H1 (cell line): ENCODE data around the gene ABHD1. TPM values are rescaled to one million over a fixed set of nuclear protein-coding genes. Genes with fewer than 3 reads are reported as not detected.
A peak's percentile ranks its signal among the peaks of the same experiment; 100 is the strongest.

Experiments used
- CTCF ChIA-PET: fragments of 300-600 bp; sonication (Branson Sonifier 250); formaldehyde crosslinking; loops from one replicate; lab custom pipeline; 2021; ENCODE audit not compliant: partially characterized antibody; lab: Charles Lee
- POLR2A ChIA-PET: fragments of 300-600 bp; sonication (Branson Sonifier 250); formaldehyde crosslinking; loops from one replicate; lab custom pipeline; 2021; ENCODE audit warnings: inconsistent platforms; ENCODE audit not compliant: partially characterized antibody; lab: Charles Lee
- DNase-seq, 2 experiments: peaks; one replicate each; pipeline versions ENCODE4 v3.0.0 to v3.0.0-alpha.2; 2010 to 2022; ENCODE audit warnings: low spot score in 2 of 2, low read depth in 1 of 2, mixed read lengths in 1 of 2
- FAIRE-seq: peaks from 2 replicates; lab custom pipeline; 2011; peaks lifted over from hg19 to GRCh38; lab: Jason Lieb, UNC
- H2AFZ ChIP-seq: 2 replicates; pipeline ENCODE4 v1.8.1; 2012; ENCODE audit warnings: low read length, inconsistent platforms
- H2AK5ac ChIP-seq: 2 replicates; pipeline ENCODE4 v1.6.1; 2013; ENCODE audit warnings: low read depth, low read length
- H2BK120ac ChIP-seq: replicated peaks from 2 replicates; pipeline ENCODE3; 2013; ENCODE audit warnings: low read depth, low read length, inconsistent platforms
- H2BK12ac ChIP-seq: 2 replicates; pipeline ENCODE4 v1.6.1; 2013; ENCODE audit warnings: low read depth, low read length
- H2BK15ac ChIP-seq: 2 replicates; pipeline ENCODE4 v1.6.1; 2013; ENCODE audit warnings: low read length
- H2BK20ac ChIP-seq: 2 replicates; pipeline ENCODE4 v1.6.1; 2013; ENCODE audit warnings: low read length
- H2BK5ac ChIP-seq: 2 replicates; pipeline ENCODE4 v1.6.1; 2013; ENCODE audit warnings: low read depth, low read length
- H3K14ac ChIP-seq: 2 replicates; pipeline ENCODE4 v1.6.1; 2013; ENCODE audit warnings: inconsistent platforms; ENCODE audit not compliant: insufficient read length
- H3K18ac ChIP-seq: 2 replicates; pipeline ENCODE4 v1.6.1; 2013; ENCODE audit warnings: low read length; ENCODE audit errors: extremely low read depth
- H3K23ac ChIP-seq: 2 replicates; pipeline ENCODE4 v1.6.1; 2013; ENCODE audit warnings: inconsistent platforms; ENCODE audit not compliant: insufficient read length
- H3K23me2 ChIP-seq: 2 replicates; pipeline ENCODE4 v1.6.1; 2013; ENCODE audit warnings: low read depth, low read length
- H3K27ac ChIP-seq: 2 replicates; pipeline ENCODE4 v1.6.1; 2011; ENCODE audit warnings: low read depth, low read length, inconsistent platforms
- H3K27me3 ChIP-seq, 4 experiments: replicated peaks in 1 of 4; 1 replicate in 1 of 4; 2 replicates in 3 of 4; pipeline versions ENCODE4 v1.6.1 to v1.8.1; 2011 to 2013; ENCODE audit warnings: low read length in 3 of 4, mild to moderate bottlenecking in 3 of 4, inconsistent platforms in 2 of 4, mixed read lengths in 2 of 4, moderate library complexity in 1 of 4; ENCODE audit not compliant: control insufficient read depth in 3 of 4, insufficient read depth in 3 of 4; ENCODE audit errors: extremely low read depth in 1 of 4
- H3K36me3 ChIP-seq, 4 experiments: 2 replicates each; pipeline versions ENCODE4 v1.6.1 to v1.8.1; 2011 to 2013; ENCODE audit warnings: mild to moderate bottlenecking in 4 of 4, low read length in 3 of 4, moderate library complexity in 2 of 4, control low read depth in 1 of 4, inconsistent platforms in 1 of 4; ENCODE audit not compliant: insufficient read depth in 4 of 4, control insufficient read depth in 2 of 4
- H3K4ac ChIP-seq: replicated peaks from 2 replicates; pipeline ENCODE3; 2013; ENCODE audit warnings: low read length, low read depth, mixed read lengths, inconsistent platforms; ENCODE audit not compliant: insufficient read length
- H3K4me1 ChIP-seq, 4 experiments: replicated peaks in 1 of 4; 1 replicate in 1 of 4; 2 replicates in 3 of 4; pipeline versions ENCODE4 v1.6.1 to v1.8.1; 2011 to 2013; ENCODE audit warnings: low read length in 3 of 4, inconsistent platforms in 2 of 4, mixed read lengths in 1 of 4; ENCODE audit not compliant: insufficient read depth in 4 of 4, control insufficient read depth in 3 of 4
- H3K4me2 ChIP-seq, 2 experiments: 2 replicates each; pipeline versions ENCODE4 v1.6.1 to v1.8.1; 2011 to 2013; ENCODE audit warnings: low read depth in 2 of 2, low read length in 2 of 2, control low read depth in 1 of 2, inconsistent platforms in 1 of 2, mild to moderate bottlenecking in 1 of 2; ENCODE audit not compliant: insufficient read depth in 1 of 2
- H3K4me3 ChIP-seq, 4 experiments: fragments of 200-600, 300-600 bp in 1 of 4; sonication (generic), shearing (Covaris generic), sonication (Bioruptor Twin) in 1 of 4; 2 replicates each; pipeline versions ENCODE4 v1.5.1 to v1.8.1; 2011 to 2016; ENCODE audit warnings: low read length in 4 of 4, low read depth in 3 of 4, control low read depth in 2 of 4, inconsistent platforms in 2 of 4, mild to moderate bottlenecking in 2 of 4, mixed read lengths in 1 of 4, moderate library complexity in 1 of 4; ENCODE audit not compliant: insufficient read depth in 2 of 4; ENCODE audit errors: extremely low read depth in 1 of 4
- H3K56ac ChIP-seq: replicated peaks from 2 replicates; pipeline ENCODE3; 2013; ENCODE audit warnings: low read depth, mild to moderate bottlenecking, mixed read lengths, low read length, inconsistent platforms; ENCODE audit not compliant: insufficient read length
- H3K79me1 ChIP-seq: 2 replicates; pipeline ENCODE4 v1.6.1; 2013; ENCODE audit warnings: low read depth, low read length, control low read depth
- H3K79me2 ChIP-seq, 2 experiments: 2 replicates each; pipeline versions ENCODE4 v1.6.1 to v1.8.1; 2012 to 2013; ENCODE audit warnings: low read length in 2 of 2, mild to moderate bottlenecking in 2 of 2, inconsistent platforms in 1 of 2; ENCODE audit not compliant: insufficient read depth in 2 of 2, control insufficient read depth in 1 of 2
- H3K9ac ChIP-seq, 4 experiments: replicated peaks in 1 of 4; 1 replicate in 1 of 4; 2 replicates in 3 of 4; pipeline versions ENCODE4 v1.6.1 to v1.8.1; 2011 to 2013; ENCODE audit warnings: low read depth in 3 of 4, low read length in 3 of 4, control low read depth in 2 of 4, mild to moderate bottlenecking in 2 of 4, moderate library complexity in 2 of 4, inconsistent platforms in 1 of 4; ENCODE audit errors: extremely low read depth in 1 of 4
- H3K9me3 ChIP-seq, 2 experiments: 2 replicates each; pipeline versions ENCODE4 v1.6.1 to v1.8.1; 2012 to 2013; ENCODE audit warnings: mild to moderate bottlenecking in 2 of 2, moderate library complexity in 2 of 2, control low read depth in 1 of 2, inconsistent platforms in 1 of 2, low read depth in 1 of 2, low read length in 1 of 2, mixed read lengths in 1 of 2; ENCODE audit not compliant: insufficient read depth in 2 of 2
- H4K20me1 ChIP-seq, 2 experiments: replicated peaks in 1 of 2; 2 replicates each; pipeline versions ENCODE3 to v1.8.1; 2011 to 2013; ENCODE audit warnings: inconsistent platforms in 2 of 2, low read length in 2 of 2, mild to moderate bottlenecking in 1 of 2; ENCODE audit not compliant: insufficient read depth in 2 of 2, control insufficient read depth in 1 of 2
- H4K5ac ChIP-seq: 2 replicates; pipeline ENCODE4 v1.6.1; 2013; ENCODE audit warnings: low read length, low read depth, mixed read lengths, inconsistent platforms; ENCODE audit not compliant: insufficient read length
- H4K8ac ChIP-seq: 2 replicates; pipeline ENCODE4 v1.8.0; 2013; ENCODE audit warnings: mild to moderate bottlenecking, moderate library complexity, low read length, inconsistent platforms; ENCODE audit not compliant: insufficient read depth; ENCODE audit errors: extremely low read depth
- H4K91ac ChIP-seq: replicated peaks from 2 replicates; pipeline ENCODE3; 2013; ENCODE audit warnings: low read length, mixed read lengths, inconsistent platforms; ENCODE audit not compliant: insufficient read length
- CBX8 ChIP-seq: fragments of 300-800, 300-1000 bp; sonication (generic); IDR thresholded peaks from 2 replicates; pipeline ENCODE4 v1.7.1; 2016; ENCODE audit warnings: low read depth, low read length, borderline replicate concordance
- CHD1 ChIP-seq: IDR thresholded peaks from 2 replicates; pipeline ENCODE4 v1.6.1; 2012; ENCODE audit warnings: low read depth, low read length, improper control_type of control experiment
- EGR1 ChIP-seq: IDR thresholded peaks from 2 replicates; pipeline ENCODE4 v1.6.1; 2011; ENCODE audit warnings: low read depth, low read length, borderline replicate concordance
- HDAC2 ChIP-seq, 2 experiments: fragments of 300-600 bp in 1 of 2; sonication (generic) in 1 of 2; IDR thresholded peaks; 2 replicates each; pipeline ENCODE4 v1.6.1; 2011 to 2012; ENCODE audit warnings: low read depth in 2 of 2, low read length in 2 of 2, mild to moderate bottlenecking in 2 of 2, moderate library complexity in 2 of 2, borderline replicate concordance in 1 of 2, inconsistent platforms in 1 of 2
- RAD21 ChIP-seq, 2 experiments: IDR thresholded peaks in 1 of 2; conservative IDR thresholded peaks in 1 of 2; 2 replicates each; pipeline ENCODE4 v1.6.1; 2011; ENCODE audit warnings: low read depth in 2 of 2, low read length in 2 of 2, improper control_type of control experiment in 1 of 2, inconsistent platforms in 1 of 2, mild to moderate bottlenecking in 1 of 2, moderate library complexity in 1 of 2
- RNF2 ChIP-seq: fragments of 200-900, 300-1000 bp; sonication (generic); IDR thresholded peaks from 2 replicates; pipeline ENCODE4 v1.7.1; 2016; ENCODE audit warnings: borderline replicate concordance, low read depth, mild to moderate bottlenecking, antibody characterized with exemption, low read length; ENCODE audit not compliant: poor library complexity, severe bottlenecking; ENCODE audit errors: missing control alignments
- SAP30 ChIP-seq: fragments of 300-600 bp; sonication (generic); IDR thresholded peaks from 2 replicates; pipeline ENCODE4 v1.7.1; 2012; ENCODE audit warnings: low read length, moderate library complexity, mild to moderate bottlenecking, inconsistent platforms; ENCODE audit not compliant: insufficient read depth, insufficient replicate concordance
- SIN3A ChIP-seq, 2 experiments: IDR thresholded peaks in 1 of 2; conservative IDR thresholded peaks in 1 of 2; 2 replicates each; pipeline ENCODE4 v1.6.1; 2011 to 2012; ENCODE audit warnings: low read length in 2 of 2, improper control_type of control experiment in 1 of 2, low read depth in 1 of 2, mild to moderate bottlenecking in 1 of 2
- WGBS, 2 experiments: shearing (Covaris generic) in 1 of 2; methylation state at CpG; one replicate each; pipeline versions ENCODE4 v1.1.6 to v1.1.7; 2013 to 2015; ENCODE audit warnings: low lambda C conversion rate in 2 of 2, mixed read lengths in 2 of 2, inconsistent platforms in 1 of 2, low coverage in 1 of 2, missing lambda C conversion rate in 1 of 2; ENCODE audit not compliant: insufficient replicate concordance in 2 of 2, insufficient coverage in 1 of 2, insufficient read length in 1 of 2; ENCODE audit errors: extremely low coverage in 1 of 2, missing lambda C conversion rate in 1 of 2; 5-methylcytosine and 5-hydroxymethylcytosine counted together
- polyA plus RNA-seq, 7 experiments: library from polyadenylated mRNA; depleted of rRNA in 3 of 7; stranded (reverse) in 5 of 7; unstranded in 2 of 7; fragments of >200 nt in 5 of 7; fragments of 200-250 nt in 2 of 7; gene quantifications; 1 replicate in 5 of 7; 2 replicates in 1 of 7; 4 replicates in 1 of 7; pipeline versions ENCODE4 v1.2.1 to v1.2.3, GENCODE V29; 2011 to 2013; ENCODE audit warnings: missing spikeins in 2 of 7, mixed read lengths in 2 of 7
- total RNA-seq: library from RNA; stranded (reverse); fragmentation: NEBNext Ultra II Directional; extraction: Animal tissue kit (Norgen Biotek cat#: 25700); gene quantifications from 2 replicates; pipeline ENCODE4 v1.2.1, GENCODE V29; 2021

Gene ABHD1
- total and polyA plus RNA-seq, 2 of the 8 experiments (the other 6 are each of a cell fraction or from before 2014, with no cell fraction given) = 0.20 to 1.1 TPM

GRCh38 chr2:27133905-27134780 lies 10.5 kb downstream of the ABHD1 start, which contains the start of gene PREB:
TSS of gene PREB (minus strand) at chr2:27134636. CDS start at chr2:27134421, 215 bp downstream.
- 2% methylated on average over 72 of the region's 86 CpGs; no CpG with 5 or more reads in 1 of the 2 experiments for WGBS, 2 experiments
- TF ChIP-seq SAP30 (peak; percentile 51), RAD21 (IDR thresholded peaks at IDR 0.05 in 1 of 2, conservative IDR thresholded peaks at IDR 0.05 in 1 of 2; ENCODE audit: low read depth in 2 of 2, low read length in 2 of 2) (peak; percentile 56 to 67), CBX8 (no peak), SIN3A (conservative IDR thresholded peaks at IDR 0.05 in 1 of 2, IDR thresholded peaks at IDR 0.05 in 1 of 2; ENCODE audit: low read depth in 1 of 2, low read length in 2 of 2) (peak in 1 of 2 experiments; percentile 66; a peak in 2 of 4 replicates), HDAC2 (IDR thresholded peaks at IDR 0.05; ENCODE audit: borderline replicate concordance in 1 of 2, low read depth in 2 of 2, low read length in 2 of 2) (peak in 1 of 2 experiments; percentile 87; a peak in 1 of 4 replicates), CHD1 (no peak), RNF2 (no peak), EGR1 (no peak)

More at GRCh38 chr2:27133905-27134780, 10.5 kb downstream of the ABHD1 start, which contains the start of gene PREB:
- Histone ChIP-seq H3K4me3 (peak within 1 kb of the TSS; percentile 68 to 91 (median 88)), H2BK12ac (peak within 1 kb of the TSS; percentile 21; the same call in 1 of the 2 replicates), H3K23me2 (peaks cover 2% of the 10 kb centered on the region; the same call in 1 of the 2 replicates), H4K91ac (peak within 1 kb of the TSS; percentile 39), H3K9me3 (no peaks in the 10 kb centered on the region), H3K4me2 (peak within 1 kb of the TSS; percentile 61 to 77), H3K27me3 (no peaks in the 10 kb centered on the region), H3K79me2 (peaks cover 0 to 15% of the 10 kb centered on the region in 2 experiments; a peak in 2 of 4 replicates), H2BK15ac (no peak within 1 kb of the TSS), H3K9ac (peak within 1 kb of the TSS; percentile 61 to 70 (median 66)), H3K4me1 (peaks cover 0 to 4% (median 3%) of the 10 kb centered on the region in 4 experiments; a peak in 5 of 7 replicates), H2BK5ac (0 out of 2 replicates have a peak within 1 kb of the TSS, but pooled peaks have one; percentile 60), H3K14ac (no peak within 1 kb of the TSS), H3K18ac (no peak within 1 kb of the TSS), H3K36me3 (peaks cover 2 to 26% (median 16%) of the 10 kb centered on the region in 4 experiments; a peak in 6 of 8 replicates), H4K20me1 (peaks cover 8 to 14% of the 10 kb centered on the region in 2 experiments), H4K5ac (peak within 1 kb of the TSS; percentile 13), H3K56ac (peak within 1 kb of the TSS; percentile 26), H3K4ac (no peak within 1 kb of the TSS), H2AK5ac (no peak within 1 kb of the TSS), H2BK120ac (peak within 1 kb of the TSS; percentile 75), H3K23ac (no peak within 1 kb of the TSS), H4K8ac (peak within 1 kb of the TSS; percentile 69), H2BK20ac (no peak within 1 kb of the TSS), H3K27ac (peak within 1 kb of the TSS; percentile 25; the same call in 1 of the 2 replicates), H2AFZ (peak within 1 kb of the TSS; percentile 31; the same call in 1 of the 2 replicates), H3K79me1 (peaks cover 4% of the 10 kb centered on the region)
- FAIRE-seq (no peak), DNase-seq (peak; percentile 92 to 100)
- CTCF ChIA-PET = interaction anchor here (0.6 to 4.3 kb wide), 43 partner anchors 8 to 169 kb away, joined by 3 to 38 read pairs (median 5); partner anchors contain the start of genes ABHD1, ATRAID, CGREF1 and KHK
- POLR2A ChIA-PET = interaction anchor here (0.6 to 2.3 kb wide), 23 partner anchors 8 to 230 kb away, joined by 3 to 24 read pairs (median 3); partner anchors contain the start of genes ABHD1, ATRAID, CAD and CGREF1
